Caco-2 (cell line): ENCODE data around the gene TNPO3. TPM values are rescaled to one million over a fixed set of nuclear protein-coding genes. Genes with fewer than 3 reads are reported as not detected.

Experiments
- BruUV-seq: library from RNA; stranded (reverse); fragments of 400-500 nt; replicated peaks from 2 replicates; lab custom pipeline; 2021; lab: Mats Ljungman, UMichigan
- CTCF ChIA-PET: fragments of 300-600 bp; sonication (Branson Sonifier 250); formaldehyde crosslinking; loops from one replicate; lab custom pipeline; 2022; ENCODE audit warnings: antibody characterized with exemption; lab: Charles Lee
- POLR2A ChIA-PET: fragments of 300-600 bp; sonication (Branson Sonifier 250); formaldehyde crosslinking; loops from one replicate; lab custom pipeline; 2022; ENCODE audit warnings: antibody characterized with exemption; lab: Charles Lee
- DNase-seq, 2 experiments: peaks; one replicate each; pipeline versions ENCODE4 v3.0.0 to v3.0.0-alpha.2; 2020 to 2022
- H3K27me3 ChIP-seq: replicated peaks from 2 replicates; pipeline ENCODE4 v1.6.0; 2011; ENCODE audit warnings: low read length; ENCODE audit not compliant: control insufficient read depth, insufficient read depth
- H3K36me3 ChIP-seq: 2 replicates; pipeline ENCODE4 v1.5.1; 2011; ENCODE audit warnings: low read length; ENCODE audit not compliant: control insufficient read depth, insufficient read depth
- H3K4me1 ChIP-seq: fragments of 250-450 bp; sonication (Bioruptor Pico); 2 replicates; pipeline ENCODE4 v1.5.1; 2020; ENCODE audit warnings: mild to moderate bottlenecking
- H3K4me3 ChIP-seq: 2 replicates; pipeline ENCODE4 v1.5.1; 2011; ENCODE audit warnings: low read depth, mild to moderate bottlenecking, control low read depth, low read length
- H3K9me3 ChIP-seq: fragments of 250-450 bp; sonication (Bioruptor Pico); 2 replicates; pipeline ENCODE4 v1.5.1; 2020; ENCODE audit warnings: mild to moderate bottlenecking, moderate library complexity
- H3K27ac Mint-ChIP-seq: one replicate; pipeline ENCODE4 v1.8.0; 2022; ENCODE audit warnings: mixed read lengths; ENCODE audit not compliant: unreplicated experiment
- H3K27me3 Mint-ChIP-seq: one replicate; pipeline ENCODE4 v1.8.0; 2022; ENCODE audit warnings: mixed read lengths; ENCODE audit not compliant: insufficient read depth, unreplicated experiment
- H3K36me3 Mint-ChIP-seq: one replicate; pipeline ENCODE4 v1.8.0; 2022; ENCODE audit warnings: mild to moderate bottlenecking, mixed read lengths; ENCODE audit not compliant: insufficient read depth, unreplicated experiment
- H3K4me1 Mint-ChIP-seq: one replicate; pipeline ENCODE4 v1.8.0; 2022; ENCODE audit warnings: low read depth, mixed read lengths; ENCODE audit not compliant: unreplicated experiment
- H3K4me3 Mint-ChIP-seq: one replicate; pipeline ENCODE4 v1.8.0; 2022; ENCODE audit warnings: mild to moderate bottlenecking, moderate library complexity, mixed read lengths; ENCODE audit not compliant: unreplicated experiment
- H3K9me3 Mint-ChIP-seq: one replicate; pipeline ENCODE4 v1.8.0; 2022; ENCODE audit warnings: mixed read lengths; ENCODE audit not compliant: unreplicated experiment
- CTCF ChIP-seq, 2 experiments: fragments of 200-600 bp in 1 of 2; IDR thresholded peaks; 1 replicate in 1 of 2; 2 replicates in 1 of 2; pipeline versions ENCODE4 v1.5.1 to v1.8.0; 2011 to 2022; ENCODE audit warnings: antibody characterized with exemption in 1 of 2, control low read depth in 1 of 2, inconsistent platforms in 1 of 2, low read depth in 1 of 2, low read length in 1 of 2, mild to moderate bottlenecking in 1 of 2, moderate library complexity in 1 of 2; ENCODE audit not compliant: insufficient read depth in 1 of 2, severe bottlenecking in 1 of 2, unreplicated experiment in 1 of 2
- intact Hi-C: fragments of 100-400 bp; cut with micrococcal nuclease; formaldehyde crosslinking; loops from one replicate; pipeline ENCODE4 v1.10.0; 2022; ENCODE audit not compliant: unreplicated experiment
- total RNA-seq: library from RNA; stranded (reverse); gene quantifications from 2 replicates; pipeline ENCODE4 v1.2.3, GENCODE V29; 2022

Gene TNPO3
- total RNA-seq, 1 experiment from 2014 or later: 59.8 TPM

- no peaks in the 10 kb centered on the region for H3K9me3 ChIP-seq
- H3K27me3 ChIP-seq: no peaks in the 10 kb centered on the region
- intact Hi-C loops: no loop called here
- Mint-ChIP-seq H3K9me3 (no peaks in the 10 kb centered on the region), H3K27ac (no peak overlapping the region), H3K4me3 (no peak overlapping the region), H3K36me3 (no peaks in the 10 kb centered on the region), H3K27me3 (peaks cover 5% of the 10 kb centered on the region), H3K4me1 (peaks cover 7% of the 10 kb centered on the region)
- H3K36me3 ChIP-seq: no peaks in the 10 kb centered on the region
- ChIA-PET POLR2A (no interaction called here), CTCF (no interaction called here)
- H3K4me1 ChIP-seq: peaks cover 8% of the 10 kb centered on the region
- no TSS peak for BruUV-seq
- H3K4me3 ChIP-seq: no peak overlapping the region
- no peak for DNase-seq
- no peak for TF ChIP-seq CTCF (IDR thresholded peaks at IDR 0.05; ENCODE audit: insufficient read depth in 1 of 2, low read depth in 1 of 2, low read length in 1 of 2, severe bottlenecking in 1 of 2, unreplicated experiment in 1 of 2)
These were observed 122.1 kb downstream of the TNPO3 start for GRCh38 chr7:128932862-128933179.

- Mint-ChIP-seq H3K27ac (no peak overlapping the region), H3K27me3 (peaks cover 5% of the 10 kb centered on the region), H3K4me1 (peaks cover 5% of the 10 kb centered on the region), H3K4me3 (no peak overlapping the region), H3K9me3 (no peaks in the 10 kb centered on the region), H3K36me3 (no peaks in the 10 kb centered on the region)
- POLR2A ChIA-PET: no interaction called here
- H3K36me3 ChIP-seq: no peaks in the 10 kb centered on the region
- no peak for TF ChIP-seq CTCF (IDR thresholded peaks at IDR 0.05; ENCODE audit: insufficient read depth in 1 of 2, low read depth in 1 of 2, low read length in 1 of 2, severe bottlenecking in 1 of 2, unreplicated experiment in 1 of 2)
- H3K4me3 ChIP-seq: no peak overlapping the region
- intact Hi-C loops: no loop called here
- peaks cover 8% of the 10 kb centered on the region for H3K4me1 ChIP-seq
- CTCF ChIA-PET: no interaction called here
- no peaks in the 10 kb centered on the region for H3K9me3 ChIP-seq
- H3K27me3 ChIP-seq: no peaks in the 10 kb centered on the region
- BruUV-seq: no TSS peak
- peak in 1 of 2 experiments; percentile 26 for DNase-seq
These were observed 122.7 kb downstream of the TNPO3 start for GRCh38 chr7:128931965-128932861.

- intact Hi-C loops: no loop called here
- Mint-ChIP-seq H3K4me3 (no peak overlapping the region), H3K27ac (no peak overlapping the region), H3K4me1 (no peaks in the 10 kb centered on the region), H3K9me3 (no peaks in the 10 kb centered on the region), H3K27me3 (peaks cover 1% of the 10 kb centered on the region), H3K36me3 (no peaks in the 10 kb centered on the region)
- Histone ChIP-seq H3K4me3 (no peak overlapping the region), H3K36me3 (no peaks in the 10 kb centered on the region), H3K27me3 (no peaks in the 10 kb centered on the region), H3K4me1 (peaks cover 1% of the 10 kb centered on the region), H3K9me3 (no peaks in the 10 kb centered on the region)
- BruUV-seq: no TSS peak
- no peak for TF ChIP-seq CTCF (IDR thresholded peaks at IDR 0.05; ENCODE audit: insufficient read depth in 1 of 2, low read depth in 1 of 2, low read length in 1 of 2, severe bottlenecking in 1 of 2, unreplicated experiment in 1 of 2)
- CTCF ChIA-PET: no interaction called here
- POLR2A ChIA-PET: no interaction called here
- DNase-seq: no peak
These were observed 123.6 kb downstream of the TNPO3 start for GRCh38 chr7:128931190-128931798.
